ENCODE data around the gene ZNF497.

Gene ZNF497

DNA sequence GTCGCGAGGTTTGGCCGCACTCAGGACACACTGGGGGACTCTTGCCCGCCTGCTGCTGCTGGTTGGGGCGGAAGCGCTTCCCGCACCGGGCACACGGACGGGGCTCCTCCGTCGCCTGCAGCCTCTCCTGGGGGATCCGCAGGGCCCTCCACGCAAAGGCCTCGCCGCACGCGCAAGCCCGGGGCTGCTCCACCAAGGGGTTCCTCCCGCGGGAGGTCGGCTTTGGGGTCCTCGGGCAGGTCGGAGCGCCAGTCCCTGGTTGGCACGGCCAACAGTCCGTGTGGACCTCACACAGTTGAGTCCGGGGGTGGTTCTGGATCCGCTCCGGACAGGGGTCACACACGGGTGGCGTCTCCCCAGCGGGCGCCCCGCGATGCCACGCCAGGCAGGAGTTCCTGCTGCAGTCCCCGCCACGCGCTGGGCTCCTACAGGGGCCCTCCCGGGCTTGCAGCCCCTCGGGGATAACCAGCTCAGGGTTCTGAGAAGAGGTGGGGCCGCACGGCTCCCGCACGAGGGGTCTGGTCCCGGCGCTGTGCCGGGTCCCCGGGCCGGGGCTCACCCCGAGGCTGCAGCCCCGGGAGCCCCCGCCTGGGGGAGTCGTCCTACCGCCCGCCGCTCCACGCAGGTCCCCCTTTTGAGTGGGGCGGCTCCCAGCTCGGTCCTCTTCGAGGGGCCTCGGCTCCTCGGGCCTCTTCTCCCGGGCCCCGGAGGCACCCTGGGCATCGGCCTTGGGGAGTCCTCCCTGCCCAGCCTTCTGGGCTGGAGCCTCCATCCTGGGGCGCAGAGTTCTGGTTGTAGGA, 6.2 kb upstream of the ZNF497 start:
- Mint-ChIP-seq H3K36me3 (ENCODE audit: low read depth) (peaks cover 15% of the 10 kb centered on the region), H3K27me3 (ENCODE audit: low read depth, poor library complexity) (no peaks in the 10 kb centered on the region), H3K9me3 (no peaks in the 10 kb centered on the region), H3K27ac (no peak overlapping the region), H3K4me3 (no peak overlapping the region), H3K4me1 (peaks cover 6% of the 10 kb centered on the region)
- no peak for TF ChIP-seq CTCF (IDR thresholded peaks at IDR 0.05)
- DNase-seq, result no peak

- Mint-ChIP-seq H3K27me3 (ENCODE audit: low read depth, poor library complexity) (no peaks in the 10 kb centered on the region), H3K9me3 (no peaks in the 10 kb centered on the region), H3K36me3 (ENCODE audit: low read depth) (peaks cover 15% of the 10 kb centered on the region)
Observed at GRCh38 chr19:58367698-58368454, 5.3 kb upstream of the ZNF497 start.

GRCh38 chr19:58366585-58367430, 4.3 kb upstream of the ZNF497 start:
- Mint-ChIP-seq H3K9me3 (no peaks in the 10 kb centered on the region), H3K27me3 (ENCODE audit: low read depth, poor library complexity) (no peaks in the 10 kb centered on the region), H3K4me3 (no peak overlapping the region), H3K4me1 (peaks cover 11% of the 10 kb centered on the region), H3K36me3 (ENCODE audit: low read depth) (peaks cover 15% of the 10 kb centered on the region), H3K27ac (no peak overlapping the region)
- DNase-seq, result no peak
- no peak for TF ChIP-seq CTCF (IDR thresholded peaks at IDR 0.05)

More at GRCh38 chr19:58367698-58368454, 5.3 kb upstream of the ZNF497 start:
- Mint-ChIP-seq H3K27ac (no peak overlapping the region), H3K4me3 (no peak overlapping the region), H3K4me1 (peaks cover 6% of the 10 kb centered on the region)
- no peak for TF ChIP-seq CTCF (IDR thresholded peaks at IDR 0.05)
- no peak for DNase-seq

GRCh38 chr19:58364146-58364545, 1.6 kb upstream of the ZNF497 start:
- H3K9me3 Mint-ChIP-seq, result no peaks in the 10 kb centered on the region

DNA sequence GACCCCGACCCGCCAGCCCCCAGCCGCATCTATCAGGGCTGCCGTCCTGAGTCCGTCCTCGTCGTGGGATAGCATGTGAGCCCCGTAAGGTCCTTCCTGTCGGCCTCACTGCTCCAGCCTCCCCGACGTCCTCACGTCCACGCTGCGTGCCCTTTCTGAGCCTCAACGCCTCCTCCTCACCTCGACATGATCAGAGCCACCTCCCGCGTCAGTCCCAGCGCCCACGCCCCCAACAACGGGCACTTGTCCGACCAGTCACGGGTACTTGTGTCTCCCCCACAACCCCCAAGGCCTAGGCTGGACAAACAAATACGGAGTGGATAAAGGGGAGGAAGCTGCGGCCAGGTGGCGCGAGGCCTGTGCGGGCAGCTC, 665 bp downstream of the ZNF497 start:
- no peaks in the 10 kb centered on the region for H3K9me3 Mint-ChIP-seq
- TF ChIP-seq CTCF (IDR thresholded peaks at IDR 0.05), result no peak
- peaks cover 26% of the 10 kb centered on the region for H3K4me1 Mint-ChIP-seq
- DNase-seq, result no peak
- peaks cover 4% of the 10 kb centered on the region for H3K27me3 Mint-ChIP-seq (ENCODE audit: low read depth, poor library complexity)
- peak overlapping the region; percentile 99 for H3K27ac Mint-ChIP-seq
- H3K36me3 Mint-ChIP-seq (ENCODE audit: low read depth), result no peaks in the 10 kb centered on the region
- H3K4me3 Mint-ChIP-seq, result peak overlapping the region; percentile 97

More at GRCh38 chr19:58364146-58364545, 1.6 kb upstream of the ZNF497 start:
- no peak for DNase-seq
- peaks cover 6% of the 10 kb centered on the region for H3K36me3 Mint-ChIP-seq (ENCODE audit: low read depth)
- H3K27me3 Mint-ChIP-seq (ENCODE audit: low read depth, poor library complexity), result peaks cover 4% of the 10 kb centered on the region
- no peak for TF ChIP-seq CTCF (IDR thresholded peaks at IDR 0.05)
- no peak overlapping the region for H3K4me3 Mint-ChIP-seq
- no peak overlapping the region for H3K27ac Mint-ChIP-seq
- H3K4me1 Mint-ChIP-seq, result peaks cover 26% of the 10 kb centered on the region
